Loucy (cell line): ENCODE results near the gene TNP1.

ENCODE experiments used
- H2AFZ ChIP-seq: fragments of 200-600 bp; sonication (generic); 2 replicates; pipeline ENCODE4 v1.6.0; 2016; ENCODE audit warnings: antibody characterized with exemption, mild to moderate bottlenecking, low read length, moderate library complexity
- H3F3A ChIP-seq: fragments of 200-600 bp; 2 replicates; pipeline ENCODE4 v1.6.0; 2016; ENCODE audit warnings: antibody characterized with exemption, low read depth, mild to moderate bottlenecking
- H3K27me3 ChIP-seq: fragments of 200-600 bp; sonication (generic); 2 replicates; pipeline ENCODE4 v1.6.1; 2014; ENCODE audit warnings: low read length, mild to moderate bottlenecking; ENCODE audit not compliant: insufficient read depth, poor library complexity, severe bottlenecking
- H3K36me3 ChIP-seq: fragments of 200-600 bp; sonication (generic); 2 replicates; pipeline ENCODE4 v1.6.1; 2016; ENCODE audit warnings: low read length; ENCODE audit not compliant: insufficient read depth
- H3K4me1 ChIP-seq: fragments of 200-600 bp; sonication (generic); 2 replicates; pipeline ENCODE4 v1.5.1; 2014; ENCODE audit warnings: low read length, mild to moderate bottlenecking; ENCODE audit not compliant: insufficient read depth, poor library complexity, severe bottlenecking
- H3K4me2 ChIP-seq: fragments of 200-600 bp; sonication (generic); 2 replicates; pipeline ENCODE4 v1.6.0; 2014; ENCODE audit warnings: antibody characterized with exemption, low read length, low read depth, mild to moderate bottlenecking; ENCODE audit not compliant: poor library complexity, severe bottlenecking
- H3K4me3 ChIP-seq: fragments of 200-600 bp; sonication (generic); 2 replicates; pipeline ENCODE4 v1.5.1; 2014; ENCODE audit warnings: low read length, mild to moderate bottlenecking, mixed read lengths; ENCODE audit not compliant: poor library complexity, severe bottlenecking
- H3K79me2 ChIP-seq: fragments of 200-600 bp; sonication (generic); 2 replicates; pipeline ENCODE4 v1.6.1; 2014; ENCODE audit warnings: low read length; ENCODE audit not compliant: insufficient read depth
- H3K9ac ChIP-seq: fragments of 200-600 bp; sonication (generic); 2 replicates; pipeline ENCODE4 v1.6.0; 2014; ENCODE audit warnings: mild to moderate bottlenecking, low read depth, low read length, moderate library complexity; ENCODE audit not compliant: poor library complexity, severe bottlenecking
- H3K9me2 ChIP-seq: fragments of 200-600 bp; sonication (generic); replicated peaks from 2 replicates; pipeline ENCODE4 v1.6.1; 2016; ENCODE audit warnings: low read depth, low read length, mixed read lengths
- H3K9me3 ChIP-seq: fragments of 200-600 bp; sonication (generic); 2 replicates; pipeline ENCODE4 v1.6.1; 2014; ENCODE audit warnings: mild to moderate bottlenecking, antibody characterized with exemption, low read length, low read depth; ENCODE audit not compliant: insufficient read depth
- H4K20me1 ChIP-seq: fragments of 200-600 bp; sonication (generic); 2 replicates; pipeline ENCODE4 v1.6.0; 2014; ENCODE audit warnings: antibody characterized with exemption, low read length, mild to moderate bottlenecking; ENCODE audit not compliant: insufficient read depth, poor library complexity, severe bottlenecking
- CTCF ChIP-seq: fragments of 200-600 bp; sonication (generic); conservative IDR thresholded peaks from 2 replicates; pipeline ENCODE4 v1.5.1; 2014; ENCODE audit warnings: mild to moderate bottlenecking, antibody characterized with exemption, low read length
- EZH2phosphoT487 ChIP-seq: fragments of 200-600 bp; IDR thresholded peaks from 2 replicates; pipeline ENCODE4 v1.6.1; 2018; ENCODE audit warnings: antibody characterized with exemption, mild to moderate bottlenecking, moderate library complexity, borderline replicate concordance

TNP1 gene

GRCh38 chr2:216859944-216860343, at the start of gene TNP1:
TSS of gene TNP1 (minus strand) at chr2:216860064. CDS start at chr2:216860034, 30 bp downstream.
- Histone ChIP-seq H3K4me3 (no peak within 1 kb of the TSS), H3K4me1 (no peaks in the 10 kb centered on the region), H3K4me2 (no peak within 1 kb of the TSS), H4K20me1 (no peaks in the 10 kb centered on the region), H2AFZ (no peak within 1 kb of the TSS), H3K27me3 (no peaks in the 10 kb centered on the region), H3F3A (no peaks in the 10 kb centered on the region), H3K9me3 (no peaks in the 10 kb centered on the region), H3K36me3 (no peaks in the 10 kb centered on the region), H3K9me2 (no peaks in the 10 kb centered on the region), H3K79me2 (no peaks in the 10 kb centered on the region), H3K9ac (no peak within 1 kb of the TSS)
- TF ChIP-seq EZH2phosphoT487: no peak
- no peak for TF ChIP-seq CTCF

GRCh38 chr2:216908300-216908699, 48.4 kb upstream of the TNP1 start:
- no peak for TF ChIP-seq CTCF
- TF ChIP-seq EZH2phosphoT487: no peak
- Histone ChIP-seq H3K9ac (no peak overlapping the region), H3K79me2 (no peaks in the 10 kb centered on the region), H3K4me1 (no peaks in the 10 kb centered on the region), H3K36me3 (no peaks in the 10 kb centered on the region), H3K9me3 (no peaks in the 10 kb centered on the region; the same call in 1 of the 2 replicates), H3K4me3 (no peak overlapping the region), H3F3A (no peaks in the 10 kb centered on the region), H2AFZ (no peak overlapping the region), H4K20me1 (no peaks in the 10 kb centered on the region), H3K27me3 (no peaks in the 10 kb centered on the region), H3K4me2 (no peak overlapping the region), H3K9me2 (no peaks in the 10 kb centered on the region)

GRCh38 chr2:216905649-216906329, 45.9 kb upstream of the TNP1 start:
- Histone ChIP-seq H2AFZ (no peak overlapping the region), H3K79me2 (no peaks in the 10 kb centered on the region), H3K4me1 (no peaks in the 10 kb centered on the region), H3K27me3 (no peaks in the 10 kb centered on the region), H3K4me3 (no peak overlapping the region), H3K36me3 (no peaks in the 10 kb centered on the region), H3K4me2 (no peak overlapping the region), H3K9ac (no peak overlapping the region), H3F3A (no peaks in the 10 kb centered on the region), H4K20me1 (no peaks in the 10 kb centered on the region), H3K9me3 (no peaks in the 10 kb centered on the region; the same call in 1 of the 2 replicates), H3K9me2 (no peaks in the 10 kb centered on the region)
- TF ChIP-seq EZH2phosphoT487: no peak
- no peak for TF ChIP-seq CTCF
